ENCODE results near the gene CADM2.

Gene CADM2

DNA sequence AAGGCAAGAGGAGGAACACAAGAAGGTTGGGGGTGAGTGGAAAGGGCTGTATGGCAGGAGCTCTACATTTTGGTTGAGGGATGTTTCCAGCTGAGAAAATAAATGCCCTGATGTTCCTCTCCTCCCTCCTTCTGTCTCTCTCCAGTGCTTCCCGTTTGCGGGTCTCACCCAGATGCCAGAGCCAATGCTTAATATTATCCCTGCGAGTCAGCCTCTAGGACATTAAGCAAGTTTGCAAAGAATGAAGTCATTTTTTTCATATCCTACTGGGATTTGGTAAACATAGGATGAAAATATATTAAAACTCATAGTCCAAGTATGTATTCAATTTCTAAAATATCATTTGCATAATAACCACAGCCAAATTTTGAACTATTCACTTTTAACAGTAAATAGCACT is 295.9 kb downstream of the CADM2 start:
- H3K27me3 Mint-ChIP-seq, result no peaks in the 10 kb centered on the region
- ATAC-seq (no peak), DNase-seq (no peak)
- H3K27ac Mint-ChIP-seq, result no peak overlapping the region
- no peaks in the 10 kb centered on the region for H3K9me3 Mint-ChIP-seq
- no peak overlapping the region for H3K4me3 Mint-ChIP-seq
- H3K36me3 Mint-ChIP-seq (ENCODE audit: low read depth), result no peaks in the 10 kb centered on the region
- H3K4me1 Mint-ChIP-seq, result no peaks in the 10 kb centered on the region

DNA sequence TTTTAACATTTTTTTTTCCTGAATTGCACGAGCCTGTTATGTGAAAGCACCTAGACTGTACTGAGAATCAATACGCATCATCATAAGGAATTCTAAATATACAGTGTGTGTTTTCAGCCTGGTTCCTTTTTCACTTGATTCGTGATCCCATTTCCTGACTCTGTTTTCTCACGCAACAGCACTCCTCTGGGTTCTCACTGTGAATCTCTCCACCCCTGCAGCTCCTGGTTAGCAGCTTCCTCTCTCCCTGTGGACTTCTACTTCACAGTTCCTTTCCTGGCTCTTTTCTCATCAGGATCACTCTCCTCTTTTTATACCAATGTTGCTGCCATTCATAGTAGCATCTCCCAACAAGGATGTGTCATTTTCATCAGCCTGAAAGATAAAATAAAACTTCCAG is 297.2 kb downstream of the CADM2 start:
- ATAC-seq (no peak), DNase-seq (no peak)
- no peaks in the 10 kb centered on the region for H3K4me1 Mint-ChIP-seq
- no peaks in the 10 kb centered on the region for H3K36me3 Mint-ChIP-seq (ENCODE audit: low read depth)
- no peak overlapping the region for H3K4me3 Mint-ChIP-seq
- H3K9me3 Mint-ChIP-seq, result no peaks in the 10 kb centered on the region
- no peaks in the 10 kb centered on the region for H3K27me3 Mint-ChIP-seq
- no peak overlapping the region for H3K27ac Mint-ChIP-seq

DNA sequence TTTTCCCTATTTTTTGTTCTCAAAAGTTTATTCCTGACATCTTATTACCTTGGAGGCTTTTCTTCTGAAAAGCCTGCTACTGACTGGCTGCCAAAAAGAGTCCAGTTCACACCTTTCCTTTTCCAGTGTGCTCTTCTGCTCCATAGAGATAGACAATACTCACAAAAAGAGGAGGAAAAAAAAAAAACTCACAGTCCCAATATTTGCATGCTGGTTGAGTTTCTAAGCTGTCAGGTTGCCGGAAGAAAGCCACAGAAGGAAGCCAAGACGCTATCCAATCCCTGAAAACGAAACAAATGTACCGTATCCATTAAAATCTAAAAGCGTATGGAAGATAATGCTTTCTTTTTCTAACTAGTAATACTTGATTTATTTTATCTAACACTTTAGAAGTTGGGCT is 299.5 kb downstream of the CADM2 start:
- no peaks in the 10 kb centered on the region for H3K27me3 Mint-ChIP-seq
- H3K4me3 Mint-ChIP-seq, result no peak overlapping the region
- no peaks in the 10 kb centered on the region for H3K9me3 Mint-ChIP-seq
- H3K4me1 Mint-ChIP-seq, result no peaks in the 10 kb centered on the region
- H3K36me3 Mint-ChIP-seq (ENCODE audit: low read depth), result no peaks in the 10 kb centered on the region
- no peak overlapping the region for H3K27ac Mint-ChIP-seq
- DNase-seq (no peak), ATAC-seq (no peak)

DNA sequence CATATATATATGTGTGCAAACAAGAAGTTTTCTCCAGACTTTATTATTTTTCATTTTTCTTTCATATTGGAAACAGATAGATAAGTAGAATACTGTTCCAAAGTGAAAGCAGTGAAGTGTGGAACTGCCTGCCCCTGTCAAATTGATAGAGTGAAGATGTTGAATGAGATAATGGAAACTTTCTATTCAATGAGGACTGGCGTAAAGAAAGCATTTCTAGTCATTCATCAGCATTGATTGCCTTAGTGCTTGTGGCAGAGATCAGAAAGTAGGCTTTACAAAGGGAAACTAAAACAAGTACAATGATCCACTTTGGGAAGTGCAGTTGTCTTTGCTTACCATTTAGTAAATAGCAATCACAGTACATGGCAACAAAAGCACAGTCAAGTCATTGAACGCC is 300.0 kb downstream of the CADM2 start:
- Mint-ChIP-seq H3K4me3 (no peak overlapping the region), H3K9me3 (no peaks in the 10 kb centered on the region), H3K27ac (no peak overlapping the region), H3K36me3 (ENCODE audit: low read depth) (no peaks in the 10 kb centered on the region), H3K4me1 (no peaks in the 10 kb centered on the region), H3K27me3 (no peaks in the 10 kb centered on the region)
- ATAC-seq (no peak), DNase-seq (no peak)

DNA sequence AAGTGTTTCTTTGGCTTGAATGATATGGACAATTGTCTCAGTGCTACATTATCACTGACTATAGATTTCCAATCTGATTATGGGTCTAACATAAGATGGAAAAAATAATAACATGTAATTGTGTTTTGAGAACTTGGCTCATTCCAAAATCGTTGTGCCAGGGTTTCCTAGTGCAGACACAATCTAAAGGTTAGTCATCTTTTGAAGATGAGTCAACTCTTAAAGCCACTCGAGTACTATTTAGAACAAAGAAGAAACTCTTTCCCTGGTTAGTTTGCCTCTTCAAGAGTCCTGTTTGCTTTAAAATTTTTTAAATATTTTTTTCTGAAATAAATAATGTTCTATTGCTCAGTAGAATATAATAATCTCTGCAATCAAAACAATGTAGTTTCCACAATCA is 301.0 kb downstream of the CADM2 start:
- Mint-ChIP-seq H3K4me1 (no peaks in the 10 kb centered on the region), H3K36me3 (ENCODE audit: low read depth) (no peaks in the 10 kb centered on the region), H3K27ac (no peak overlapping the region), H3K4me3 (no peak overlapping the region), H3K27me3 (no peaks in the 10 kb centered on the region), H3K9me3 (no peaks in the 10 kb centered on the region)
- no peak for DNase-seq
- no peak for ATAC-seq

DNA sequence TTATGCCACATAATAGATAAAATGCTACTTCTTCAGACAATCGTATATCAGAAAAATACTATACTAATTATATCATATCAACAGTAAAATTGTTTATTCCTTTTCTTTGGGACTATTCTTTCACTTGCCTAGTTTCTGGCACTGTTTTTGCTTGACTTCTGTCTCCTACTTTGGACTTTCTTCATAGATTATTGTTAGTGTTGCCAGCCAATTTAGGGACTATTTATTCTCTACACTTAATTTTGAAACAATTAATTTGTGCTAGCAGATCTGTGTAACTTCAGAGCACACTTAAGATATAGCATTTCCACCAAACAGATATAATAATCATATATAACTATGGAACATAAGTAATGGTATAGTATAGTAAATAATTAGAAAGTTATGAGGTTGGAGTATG is 305.6 kb downstream of the CADM2 start:
- Mint-ChIP-seq H3K36me3 (ENCODE audit: low read depth) (no peaks in the 10 kb centered on the region), H3K9me3 (no peaks in the 10 kb centered on the region), H3K27me3 (no peaks in the 10 kb centered on the region), H3K4me3 (no peak overlapping the region), H3K4me1 (no peaks in the 10 kb centered on the region), H3K27ac (no peak overlapping the region)
- DNase-seq (no peak), ATAC-seq (no peak)

DNA sequence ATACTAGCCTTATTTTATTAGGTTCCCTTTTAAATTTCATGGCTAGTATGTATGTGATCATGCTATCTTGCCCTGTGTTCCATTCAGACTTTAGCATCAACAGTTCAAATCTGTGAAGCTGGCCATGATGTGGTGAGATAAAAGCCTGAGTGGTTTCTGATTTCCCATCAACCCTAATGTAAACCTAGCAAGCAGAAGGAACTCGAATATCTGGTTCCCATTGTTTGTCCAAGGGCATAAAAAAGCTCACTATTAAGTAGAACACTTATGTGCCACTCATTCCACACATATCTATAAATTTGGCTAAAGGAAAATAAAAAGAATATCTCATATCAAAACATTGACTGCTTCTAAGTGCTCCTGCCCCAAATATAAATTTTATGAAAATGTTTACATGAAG is 311.7 kb downstream of the CADM2 start:
- Mint-ChIP-seq H3K4me1 (no peaks in the 10 kb centered on the region), H3K4me3 (no peak overlapping the region), H3K36me3 (ENCODE audit: low read depth) (no peaks in the 10 kb centered on the region), H3K9me3 (peaks cover 3% of the 10 kb centered on the region), H3K27me3 (no peaks in the 10 kb centered on the region), H3K27ac (no peak overlapping the region)
- ATAC-seq, result no peak
- no peak for DNase-seq

DNA sequence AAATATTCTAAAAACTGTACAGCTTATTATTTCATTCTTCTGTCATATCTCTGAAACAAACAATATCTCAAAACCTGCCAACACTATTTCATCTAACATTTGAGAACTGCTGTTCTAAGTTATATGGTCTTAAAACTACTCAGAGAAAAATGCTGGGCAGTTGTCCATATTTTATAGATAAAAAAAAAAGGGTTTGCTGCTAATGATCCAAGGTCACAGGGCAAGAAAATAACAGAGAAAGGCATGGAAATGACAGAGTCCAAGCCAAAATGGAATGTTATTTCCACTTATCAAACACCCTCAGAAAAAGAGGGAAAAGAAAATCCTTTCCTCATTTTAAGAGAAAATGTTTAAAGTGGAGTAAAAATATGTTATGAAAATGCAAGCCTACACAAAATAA is 313.1 kb downstream of the CADM2 start:
- ATAC-seq (no peak), DNase-seq (no peak)
- Mint-ChIP-seq H3K4me1 (no peaks in the 10 kb centered on the region), H3K4me3 (no peak overlapping the region), H3K27ac (no peak overlapping the region), H3K27me3 (no peaks in the 10 kb centered on the region), H3K9me3 (peaks cover 3% of the 10 kb centered on the region), H3K36me3 (ENCODE audit: low read depth) (no peaks in the 10 kb centered on the region)

DNA sequence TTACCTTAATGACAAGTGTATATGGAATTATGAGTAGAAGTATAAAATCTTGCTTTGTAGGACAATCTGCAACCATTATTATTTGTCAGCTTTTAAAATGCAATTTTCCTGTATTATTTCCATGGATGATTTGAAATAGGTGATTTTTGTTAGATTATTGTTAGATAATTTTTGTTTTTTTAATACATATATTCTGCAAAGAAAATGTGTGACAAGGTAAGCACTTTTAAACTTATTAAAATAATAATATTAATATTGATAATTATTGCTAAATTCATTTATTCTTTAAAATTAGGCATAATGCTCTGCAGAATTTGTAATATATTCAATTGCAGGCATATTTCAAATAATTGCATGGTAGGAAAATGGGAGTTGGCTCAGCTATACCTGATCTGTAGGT is 329.5 kb downstream of the CADM2 start:
- H3K4me3 Mint-ChIP-seq, result no peak overlapping the region
- no peak for DNase-seq
- peaks cover 5% of the 10 kb centered on the region for H3K9me3 Mint-ChIP-seq
- H3K4me1 Mint-ChIP-seq, result no peaks in the 10 kb centered on the region
- H3K27ac Mint-ChIP-seq, result no peak overlapping the region
- no peaks in the 10 kb centered on the region for H3K27me3 Mint-ChIP-seq
- no peak for ATAC-seq
- no peaks in the 10 kb centered on the region for H3K36me3 Mint-ChIP-seq (ENCODE audit: low read depth)

DNA sequence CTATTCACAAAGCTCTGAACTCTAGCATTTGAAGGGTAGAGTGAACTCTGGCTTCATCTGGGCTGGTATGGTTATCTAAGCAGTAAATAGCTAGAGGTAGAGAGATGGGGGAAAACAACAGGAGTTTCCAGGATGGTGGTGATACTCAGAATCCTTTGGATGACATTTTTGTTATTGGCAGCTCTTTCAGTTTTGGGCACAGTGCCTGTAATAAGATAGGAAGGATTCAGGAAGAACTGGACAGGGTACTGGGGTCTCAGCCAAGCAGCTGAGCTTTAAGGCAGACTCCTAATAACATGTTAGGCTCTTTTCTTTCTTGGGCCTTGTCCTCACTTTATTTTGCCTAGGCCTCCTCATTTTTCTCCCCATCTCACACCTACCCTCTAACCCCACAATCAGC is 338.5 kb downstream of the CADM2 start:
- Mint-ChIP-seq H3K4me1 (no peaks in the 10 kb centered on the region), H3K4me3 (no peak overlapping the region), H3K9me3 (peaks cover 7% of the 10 kb centered on the region), H3K36me3 (ENCODE audit: low read depth) (no peaks in the 10 kb centered on the region), H3K27ac (no peak overlapping the region), H3K27me3 (no peaks in the 10 kb centered on the region)
- DNase-seq, result no peak
- no peak for ATAC-seq

DNA sequence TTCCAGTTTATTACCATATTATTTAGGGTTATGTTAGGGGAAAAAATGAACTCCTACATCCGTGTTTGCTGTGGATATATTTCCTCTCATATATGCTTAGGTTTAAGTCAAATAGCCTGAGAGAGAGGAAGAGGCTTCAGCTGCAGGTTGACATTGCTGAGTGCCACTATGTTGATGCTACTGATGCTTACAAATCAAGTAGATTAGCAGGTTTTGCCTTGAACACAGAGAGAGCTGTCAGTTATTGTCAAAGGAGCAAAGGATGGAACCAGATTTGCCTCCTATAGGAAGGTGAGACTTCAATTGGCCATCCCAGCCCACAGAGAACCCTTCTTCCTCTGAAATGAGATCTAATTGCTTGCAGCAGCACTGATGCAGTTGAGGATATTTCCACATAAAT is 339.2 kb downstream of the CADM2 start:
- H3K27me3 Mint-ChIP-seq, result no peaks in the 10 kb centered on the region
- no peak overlapping the region for H3K27ac Mint-ChIP-seq
- no peak for DNase-seq
- peaks cover 7% of the 10 kb centered on the region for H3K9me3 Mint-ChIP-seq
- H3K4me1 Mint-ChIP-seq, result no peaks in the 10 kb centered on the region
- H3K4me3 Mint-ChIP-seq, result no peak overlapping the region
- no peaks in the 10 kb centered on the region for H3K36me3 Mint-ChIP-seq (ENCODE audit: low read depth)
- no peak for ATAC-seq

DNA sequence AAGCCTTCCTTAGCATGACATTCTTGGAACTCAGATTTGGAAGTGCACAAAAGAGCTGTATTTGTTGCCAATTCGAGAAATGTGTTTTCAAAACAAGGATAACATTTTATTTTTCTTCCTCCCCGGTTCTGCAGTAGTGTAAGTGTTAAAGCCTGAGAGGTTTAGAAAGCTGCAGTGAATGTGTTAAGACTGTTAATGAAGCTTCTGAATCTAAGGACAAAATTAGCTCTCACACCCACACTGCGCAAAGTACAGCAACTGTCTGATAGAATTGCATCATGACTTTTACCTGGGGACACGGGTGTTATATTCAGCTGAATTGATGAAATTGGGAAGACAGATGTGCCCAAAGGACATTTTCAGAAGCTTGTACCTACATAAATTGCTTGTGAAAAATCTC is 344.4 kb downstream of the CADM2 start:
- H3K9me3 Mint-ChIP-seq, result no peaks in the 10 kb centered on the region
- no peak overlapping the region for H3K27ac Mint-ChIP-seq
- no peaks in the 10 kb centered on the region for H3K36me3 Mint-ChIP-seq (ENCODE audit: low read depth)
- no peaks in the 10 kb centered on the region for H3K27me3 Mint-ChIP-seq
- H3K4me3 Mint-ChIP-seq, result no peak overlapping the region
- DNase-seq, result no peak
- no peak for ATAC-seq
- H3K4me1 Mint-ChIP-seq, result no peaks in the 10 kb centered on the region

DNA sequence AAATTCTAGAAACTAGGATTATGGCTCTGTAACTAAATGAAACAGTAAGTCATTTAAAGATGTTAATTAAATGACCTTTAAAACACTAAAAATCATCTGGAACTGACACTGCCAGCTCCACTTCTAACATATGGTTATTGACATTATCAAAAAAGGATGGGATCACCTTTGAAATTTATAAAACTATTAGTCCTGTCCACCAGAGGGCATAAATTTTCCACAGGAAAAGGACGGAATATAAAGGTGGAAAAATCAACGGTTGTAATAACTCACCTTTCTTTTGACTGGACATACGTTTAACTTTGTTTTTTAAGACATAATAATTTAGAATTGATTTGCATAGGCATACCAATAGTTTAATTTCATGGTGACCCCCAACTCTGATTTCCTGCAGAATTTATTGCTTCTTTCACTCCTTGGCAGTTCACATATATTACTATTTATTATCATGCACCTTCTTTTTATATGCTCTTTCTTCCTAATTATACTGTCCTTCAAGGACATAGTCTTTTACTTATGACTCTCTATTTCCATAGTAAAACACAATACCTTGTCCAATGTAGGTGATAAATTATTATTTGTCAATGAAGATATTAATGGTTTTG is 345.7 kb downstream of the CADM2 start:
- DNase-seq, result no peak
- Mint-ChIP-seq H3K36me3 (ENCODE audit: low read depth) (no peaks in the 10 kb centered on the region), H3K4me3 (no peak overlapping the region), H3K9me3 (no peaks in the 10 kb centered on the region), H3K27me3 (no peaks in the 10 kb centered on the region), H3K4me1 (no peaks in the 10 kb centered on the region), H3K27ac (no peak overlapping the region)
- no peak for ATAC-seq

DNA sequence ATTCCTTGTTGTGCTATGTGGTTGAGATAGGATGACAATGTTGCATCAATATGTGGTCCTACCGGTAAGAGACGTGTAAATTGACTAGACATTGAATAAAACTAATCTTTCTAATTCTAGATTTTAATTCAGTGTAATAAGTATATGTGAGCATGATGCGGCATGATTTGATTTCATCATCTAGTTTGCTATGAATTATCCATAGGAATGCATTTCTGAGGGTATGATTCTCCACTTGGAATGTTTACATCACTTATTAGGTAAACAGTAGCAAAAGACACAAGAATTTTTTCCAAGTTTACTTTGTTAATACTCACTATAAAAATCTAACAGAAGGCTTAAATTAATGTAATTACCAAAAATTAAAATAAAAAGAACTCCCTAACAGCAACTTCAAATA is 353.5 kb downstream of the CADM2 start:
- no peaks in the 10 kb centered on the region for H3K27me3 Mint-ChIP-seq
- ATAC-seq, result no peak
- no peaks in the 10 kb centered on the region for H3K36me3 Mint-ChIP-seq (ENCODE audit: low read depth)
- H3K9me3 Mint-ChIP-seq, result peaks cover 5% of the 10 kb centered on the region
- H3K4me1 Mint-ChIP-seq, result no peaks in the 10 kb centered on the region
- no peak overlapping the region for H3K4me3 Mint-ChIP-seq
- no peak overlapping the region for H3K27ac Mint-ChIP-seq
- DNase-seq, result no peak

DNA sequence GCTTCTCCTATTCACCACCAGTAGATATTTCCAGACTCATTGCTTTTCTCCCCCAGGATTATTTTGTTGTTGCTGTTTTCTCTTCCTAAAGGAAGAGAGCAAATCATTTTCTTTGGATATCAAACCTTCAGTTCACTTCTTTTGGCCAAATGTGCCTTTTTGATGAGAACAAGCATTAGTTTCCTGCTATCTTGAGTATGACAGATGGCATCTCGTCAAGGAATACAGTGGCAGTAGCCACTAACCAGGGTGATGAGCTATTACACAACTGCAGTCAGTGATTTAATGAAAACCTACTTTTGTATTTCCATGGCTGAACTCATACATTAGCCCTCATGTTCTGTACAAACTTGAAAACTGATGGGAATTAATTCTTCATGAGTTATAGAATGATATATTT is 354.6 kb downstream of the CADM2 start:
- H3K9me3 Mint-ChIP-seq, result peaks cover 5% of the 10 kb centered on the region
- ATAC-seq, result no peak
- no peaks in the 10 kb centered on the region for H3K4me1 Mint-ChIP-seq
- no peaks in the 10 kb centered on the region for H3K27me3 Mint-ChIP-seq
- no peak overlapping the region for H3K27ac Mint-ChIP-seq
- no peak overlapping the region for H3K4me3 Mint-ChIP-seq
- DNase-seq, result no peak
- H3K36me3 Mint-ChIP-seq (ENCODE audit: low read depth), result no peaks in the 10 kb centered on the region

DNA sequence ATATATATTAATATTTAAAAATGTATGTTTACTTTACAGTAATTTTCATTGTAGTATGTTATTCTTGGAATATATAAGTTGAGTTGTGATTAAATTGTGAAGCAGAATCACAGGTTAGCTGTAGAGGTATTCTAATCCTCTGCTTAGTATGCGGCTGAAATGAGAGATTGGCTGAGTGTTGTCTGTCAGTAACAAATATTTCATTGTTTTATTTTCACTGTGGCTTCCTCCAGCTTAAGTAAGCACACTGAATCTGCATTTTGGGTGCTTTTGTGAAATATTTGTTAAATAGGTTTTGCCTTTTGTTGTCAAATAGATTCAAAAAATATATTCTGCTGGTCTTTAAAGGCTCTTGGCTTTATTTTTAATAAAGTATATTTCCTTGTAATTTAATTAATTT is 357.5 kb downstream of the CADM2 start:
- Mint-ChIP-seq H3K27ac (no peak overlapping the region), H3K27me3 (no peaks in the 10 kb centered on the region), H3K4me1 (no peaks in the 10 kb centered on the region), H3K9me3 (peaks cover 10% of the 10 kb centered on the region), H3K4me3 (no peak overlapping the region), H3K36me3 (ENCODE audit: low read depth) (no peaks in the 10 kb centered on the region)
- ATAC-seq (no peak), DNase-seq (no peak)

Measured in activated naive CD8-positive, alpha-beta T cell treated with anti-CD3 and anti-CD28 coated beads, Interleukin-2, amount 50 U/mL, for 24 hours (primary cell).